Activated naive CD8-positive, alpha-beta T cell treated with anti-CD3 and anti-CD28 coated beads, Interleukin-2, amount 50 U/mL, for 16 hours (primary cell): ENCODE measurements around the gene MRO.
"Not testable (repeated sequence)": the region's sequence is repeated elsewhere in the genome, so short reads cannot be mapped to it uniquely, and the experiment has no call there.

Experiments
- DNase-seq: peaks from one replicate; pipeline ENCODE4 v3.0.0-alpha.2; 2020; ENCODE audit warnings: low read depth, low spot score

The MRO gene

DNA sequence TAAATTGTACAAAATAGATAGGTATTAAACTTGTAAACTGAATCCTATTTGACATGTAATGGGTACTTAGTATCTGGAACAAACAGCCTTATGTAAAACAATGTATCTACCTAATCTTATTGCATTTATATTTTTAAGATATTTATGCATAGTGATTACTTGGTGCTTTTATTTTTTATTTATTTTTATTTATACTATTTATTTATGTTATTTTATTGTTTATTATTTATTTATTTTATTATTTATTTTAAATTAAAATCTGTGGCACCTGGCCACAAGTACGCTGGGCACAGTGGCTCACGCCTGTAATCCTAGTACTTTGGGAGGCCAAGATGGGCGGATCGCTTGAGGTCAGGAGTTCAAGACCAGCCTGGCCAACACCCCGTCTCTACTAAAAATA, 26.9 kb downstream of the MRO start:
- DNase-seq = no peak

DNA sequence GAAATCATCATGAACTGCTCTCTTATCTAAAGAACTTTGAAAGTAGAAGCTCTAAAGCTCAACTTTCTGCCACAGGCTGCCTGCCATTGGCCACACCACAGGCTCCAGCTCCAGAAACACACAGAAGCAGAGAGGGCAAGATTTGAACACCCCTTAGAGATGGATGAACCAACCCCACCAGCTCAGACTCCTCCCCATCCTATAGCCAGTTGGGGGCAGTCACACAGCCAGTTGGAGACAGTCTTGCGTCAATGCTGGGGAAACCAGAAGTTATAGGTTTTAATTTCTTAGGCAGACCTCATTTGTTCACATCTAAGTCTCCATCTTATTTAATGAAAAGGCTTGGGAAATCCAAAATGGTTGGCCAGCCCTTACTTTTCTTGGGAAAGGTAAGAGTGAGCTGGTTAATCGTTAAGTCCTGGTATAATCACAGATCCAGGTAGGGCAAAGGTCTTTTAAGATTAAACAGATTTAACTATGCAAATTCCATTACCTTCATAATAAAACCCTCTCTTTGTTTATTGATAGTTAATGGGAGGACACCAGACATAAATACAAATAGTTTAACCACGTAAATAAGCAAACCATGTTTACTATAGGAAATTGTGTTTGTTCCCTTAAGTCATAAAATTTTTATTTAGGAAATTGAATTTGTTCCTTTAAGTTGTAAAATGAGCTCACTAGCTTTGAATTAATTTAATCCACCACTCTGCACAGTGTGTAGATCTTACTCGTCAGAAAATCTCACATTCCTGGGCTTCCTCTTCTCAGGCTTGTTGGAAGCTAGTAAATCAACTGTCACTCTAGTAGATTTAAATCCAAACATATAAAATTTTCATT, 28.0 kb downstream of the MRO start:
- no peak for DNase-seq

DNA sequence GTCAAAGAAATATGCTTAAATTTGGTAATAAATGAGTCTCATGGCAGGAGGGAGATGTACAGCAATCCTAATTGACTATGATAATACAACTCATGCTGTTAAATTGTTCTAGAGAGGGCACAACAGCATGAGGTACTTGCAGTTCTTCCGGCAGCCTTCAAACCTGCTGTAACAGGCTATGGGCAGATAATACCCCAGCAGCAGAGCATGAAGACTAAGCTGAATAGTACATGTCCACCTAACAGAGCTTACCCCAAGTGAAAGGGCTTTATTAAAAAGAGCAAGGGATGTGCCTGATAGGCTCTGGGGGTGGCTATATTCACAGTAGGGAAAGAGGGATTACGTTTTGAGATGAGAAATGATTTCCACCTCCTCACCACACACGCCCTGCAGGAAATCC, 28.9 kb downstream of the MRO start:
- no peak for DNase-seq

DNA sequence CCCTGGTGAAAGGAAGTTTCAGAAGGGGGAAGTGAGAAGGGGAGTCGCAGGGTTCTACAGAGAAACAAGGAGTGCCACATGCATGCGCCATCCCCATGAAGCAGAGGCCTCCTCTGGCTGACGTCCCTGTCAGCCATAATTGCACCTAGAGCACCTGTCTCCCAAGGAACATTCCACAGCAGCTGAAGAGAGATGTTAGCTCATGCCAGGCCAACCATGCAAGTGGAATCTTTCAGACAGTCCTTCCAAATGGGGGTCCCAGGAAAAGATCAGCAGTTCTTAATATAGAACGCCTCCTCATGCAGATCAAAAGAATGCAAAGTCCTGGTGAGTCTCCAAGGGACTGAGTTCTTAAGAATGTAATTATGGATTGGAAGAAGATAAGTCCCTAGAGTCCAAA, 29.6 kb downstream of the MRO start:
- DNase-seq = no peak

DNA sequence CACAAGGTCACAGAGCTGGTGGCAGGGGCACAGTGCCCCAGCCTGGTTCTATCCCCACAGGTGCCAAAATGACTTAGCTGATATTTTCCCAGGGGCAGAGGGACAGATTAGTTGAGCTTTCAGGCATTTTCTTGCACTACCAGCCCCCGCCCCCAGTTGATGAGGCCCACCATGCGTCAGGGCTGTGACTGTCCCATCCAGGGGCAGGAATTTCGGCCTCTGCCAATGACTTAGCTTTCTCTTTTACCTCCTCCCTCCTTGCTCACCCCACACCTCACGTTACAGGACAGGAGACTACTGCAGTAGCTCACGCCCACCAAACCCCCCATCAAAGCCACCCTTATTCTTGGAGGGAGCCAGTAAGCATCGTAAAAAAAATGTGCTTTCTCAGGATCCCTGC, 31.5 kb downstream of the MRO start:
- DNase-seq = no peak

DNA sequence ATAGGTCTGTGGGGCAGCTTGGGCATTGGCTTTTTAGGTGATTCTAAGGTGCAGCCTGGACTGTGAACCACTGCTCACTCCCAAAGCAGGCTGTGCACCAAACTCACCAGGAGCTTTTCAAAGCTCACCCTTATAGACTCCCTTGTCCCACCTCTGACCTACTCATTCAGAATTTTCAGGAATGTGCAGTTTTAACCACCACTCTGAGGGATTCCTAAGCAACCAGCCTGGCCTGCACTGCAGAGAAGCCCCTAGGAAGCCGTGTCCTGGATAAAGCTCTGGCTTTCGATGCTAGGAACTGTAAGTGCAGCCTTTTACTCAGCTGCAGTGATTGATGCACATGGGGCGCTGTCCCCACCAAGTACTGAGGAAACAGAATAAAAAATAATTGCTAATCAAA, 33.0 kb downstream of the MRO start:
- no peak for DNase-seq

DNA sequence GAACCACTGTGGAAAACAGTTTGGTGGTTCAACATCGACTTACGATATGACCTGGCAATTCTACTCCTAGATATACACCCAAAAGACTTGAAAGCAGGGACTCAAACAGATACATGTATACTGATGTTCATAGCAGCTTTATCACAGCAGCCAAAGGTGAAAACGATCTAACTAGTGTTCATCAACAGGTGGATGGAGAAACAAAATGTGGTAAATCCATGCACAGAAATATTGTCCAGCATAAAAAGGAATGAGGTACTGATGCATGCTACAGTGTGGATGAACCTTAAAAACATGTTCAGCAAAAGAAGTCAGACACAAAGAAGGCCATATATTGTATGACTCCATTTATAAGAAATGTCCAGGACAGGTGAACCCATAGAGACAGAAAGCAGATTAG, 36.3 kb downstream of the MRO start:
- no peak for DNase-seq

DNA sequence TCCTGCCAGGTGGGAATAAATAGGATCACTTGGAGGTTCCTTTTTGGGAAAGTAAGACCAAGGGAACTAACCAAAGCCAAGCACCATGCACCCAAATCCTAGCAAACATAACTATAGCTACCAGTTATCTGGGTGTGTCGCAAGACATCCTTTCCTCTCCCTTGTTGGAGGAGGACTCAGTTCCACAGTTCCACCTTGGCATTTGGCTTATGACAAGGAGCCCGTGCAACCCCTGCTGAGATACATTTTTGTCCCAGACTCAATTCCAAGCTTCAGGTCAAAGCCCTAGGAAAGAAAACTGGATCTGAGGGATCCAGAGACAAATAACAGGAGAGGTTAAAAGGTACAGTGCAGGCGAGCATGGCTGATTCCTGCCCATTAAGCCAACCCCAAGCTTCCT, 40.8 kb downstream of the MRO start:
- DNase-seq = not testable (repeated sequence)

DNA sequence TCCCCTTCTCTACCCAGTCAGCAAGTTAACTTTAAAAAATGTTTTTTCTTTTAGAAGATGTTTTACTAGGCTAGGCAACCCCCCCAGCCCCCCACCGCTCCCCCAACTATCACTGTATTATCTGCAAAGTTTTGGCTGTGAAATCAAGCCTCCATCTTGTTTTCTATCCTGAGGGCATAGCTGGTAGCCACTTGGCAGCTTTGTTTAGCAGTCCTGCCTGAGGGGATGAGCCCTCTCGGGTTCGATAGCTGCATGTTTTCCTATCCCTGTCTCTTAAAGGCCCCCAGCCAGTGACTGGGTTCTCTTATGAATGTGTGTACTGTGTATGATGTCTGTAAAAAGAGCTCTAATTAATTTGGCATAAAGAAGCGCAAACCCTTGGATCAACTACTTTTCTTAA, 43.4 kb downstream of the MRO start:
- no peak for DNase-seq

DNA sequence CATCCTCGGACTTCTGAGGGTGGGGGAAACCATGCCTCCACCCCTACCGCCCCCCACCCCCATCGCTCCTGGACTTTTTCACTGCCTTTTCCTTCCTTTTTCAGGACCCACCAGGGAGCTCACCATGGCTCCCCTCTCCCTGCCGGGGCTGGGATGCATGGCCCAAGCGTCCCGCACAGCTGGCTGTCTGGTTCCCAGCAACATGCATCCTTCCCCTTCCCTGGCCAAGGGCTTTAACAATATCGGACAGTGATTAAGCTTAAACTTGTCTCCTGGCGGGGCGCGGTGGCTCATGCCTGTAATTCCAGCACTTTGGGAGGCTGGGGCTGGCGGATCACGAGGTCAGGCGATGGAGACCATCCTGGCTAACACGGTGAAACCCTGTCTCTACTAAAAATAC, 44.1 kb downstream of the MRO start:
- DNase-seq = no peak

DNA sequence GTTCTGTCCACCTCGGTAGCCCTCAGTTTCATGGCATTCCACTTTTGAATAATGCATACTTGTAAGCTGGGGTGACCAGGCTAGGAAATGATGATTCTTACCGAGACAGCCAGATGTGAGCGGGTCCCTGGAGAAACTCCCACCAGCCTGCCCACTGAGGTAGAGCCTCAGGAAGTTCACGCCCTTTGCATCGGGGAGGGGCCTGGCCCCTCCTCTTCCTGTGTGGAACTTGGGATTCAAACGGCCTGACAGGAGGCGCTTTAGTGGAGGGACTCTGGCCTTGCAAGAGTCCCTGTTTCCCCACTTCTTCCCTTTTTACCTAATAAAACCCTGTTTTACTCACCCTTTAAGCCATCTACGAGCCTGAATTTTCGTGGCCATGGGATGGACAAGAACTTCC, 44.6 kb downstream of the MRO start:
- no peak for DNase-seq

DNA sequence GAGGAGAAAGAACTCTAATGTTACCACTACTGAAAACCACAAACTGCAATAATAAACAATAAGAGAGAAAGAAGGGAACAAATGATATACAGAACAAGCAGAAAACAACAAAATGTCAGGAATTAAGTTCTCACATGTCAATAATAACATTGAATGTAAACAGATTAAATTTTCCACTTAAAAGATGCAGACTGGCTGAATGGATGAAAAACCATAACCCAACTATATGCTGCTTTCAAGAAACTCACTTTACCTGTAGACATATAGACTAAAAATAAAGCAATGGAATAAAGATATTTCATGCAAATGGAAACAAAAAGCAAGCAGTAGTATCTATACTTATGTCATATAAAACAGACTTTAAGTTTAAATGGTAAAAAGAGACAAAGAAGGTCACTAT, 50.4 kb downstream of the MRO start:
- no peak for DNase-seq

DNA sequence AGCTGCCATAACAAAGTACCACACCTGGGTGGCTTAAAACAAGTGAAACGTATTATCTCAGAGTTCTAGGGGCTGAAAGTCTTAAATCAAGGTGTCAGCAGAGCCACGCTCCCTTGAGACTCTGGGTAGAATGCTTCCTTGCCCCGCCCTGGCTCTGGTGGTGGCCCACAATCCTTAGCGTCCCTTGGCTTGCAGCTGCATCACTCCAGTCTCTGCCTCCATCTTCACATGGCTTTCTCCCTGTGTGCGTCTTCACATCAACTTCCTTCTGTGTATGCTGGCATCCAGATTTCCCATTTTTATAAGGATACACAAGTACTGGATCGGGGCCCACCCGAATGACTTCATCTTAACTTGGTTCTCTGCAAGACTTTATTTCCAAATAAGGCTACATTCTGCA, 62.5 kb downstream of the MRO start:
- no peak for DNase-seq

DNA sequence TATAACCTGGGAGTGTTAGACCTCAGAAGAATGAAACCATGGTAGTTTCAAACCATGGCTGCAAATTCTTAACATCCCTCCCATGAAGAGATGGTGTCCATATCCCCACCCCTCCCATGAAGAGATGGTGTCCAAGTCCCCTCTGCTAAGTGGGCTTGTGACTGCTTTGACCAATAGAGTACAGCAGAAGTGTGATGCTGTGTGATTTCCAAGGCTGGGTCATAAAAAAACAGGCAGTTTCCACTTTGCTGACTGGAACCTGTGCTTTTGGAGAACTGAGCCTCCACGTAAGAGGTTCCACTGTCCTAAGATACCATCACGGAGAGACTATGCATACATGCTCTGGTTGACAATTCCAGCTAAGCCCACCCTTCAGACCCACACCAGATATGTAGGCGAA, 65.5 kb downstream of the MRO start:
- no peak for DNase-seq

DNA sequence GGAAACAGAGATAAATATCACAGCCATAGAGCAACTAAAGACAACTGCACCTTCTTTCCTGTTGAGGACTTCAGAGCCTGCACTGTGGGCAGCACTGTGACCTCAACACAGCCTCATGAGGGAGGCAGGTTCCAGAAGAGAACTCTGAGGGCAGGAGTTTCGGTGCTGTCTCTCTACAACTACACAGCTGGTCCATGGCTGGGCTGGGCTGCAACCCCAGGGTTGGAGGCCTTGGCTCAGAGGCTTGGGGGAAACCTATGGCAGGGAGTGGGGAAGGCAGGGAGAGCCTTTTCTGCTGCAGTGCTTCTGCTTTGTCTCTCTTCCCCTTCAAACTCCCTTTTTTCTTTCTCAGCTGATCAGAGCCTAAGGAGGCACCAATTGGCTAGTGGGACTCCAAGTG, 66.5 kb downstream of the MRO start:
- DNase-seq = no peak

DNA sequence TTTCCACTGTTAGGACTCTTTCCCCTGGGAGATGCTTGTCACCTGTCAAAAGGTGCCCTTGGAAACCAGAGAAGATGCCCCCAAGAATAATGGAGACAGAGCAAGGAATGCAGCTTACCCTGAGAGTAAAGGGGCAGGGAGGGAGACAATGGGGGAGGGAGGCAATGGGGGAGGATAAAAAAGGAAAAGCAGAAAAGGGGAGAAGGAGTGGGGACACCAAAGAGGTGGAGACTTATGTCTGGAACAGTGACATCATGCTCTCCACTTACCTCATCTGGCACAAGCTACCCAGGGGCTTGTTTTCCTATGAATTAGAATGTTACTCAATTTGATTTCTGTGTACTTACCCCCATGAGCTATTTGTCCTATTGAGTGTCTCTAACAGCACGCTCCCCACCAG, 67.9 kb downstream of the MRO start:
- DNase-seq = no peak

DNA sequence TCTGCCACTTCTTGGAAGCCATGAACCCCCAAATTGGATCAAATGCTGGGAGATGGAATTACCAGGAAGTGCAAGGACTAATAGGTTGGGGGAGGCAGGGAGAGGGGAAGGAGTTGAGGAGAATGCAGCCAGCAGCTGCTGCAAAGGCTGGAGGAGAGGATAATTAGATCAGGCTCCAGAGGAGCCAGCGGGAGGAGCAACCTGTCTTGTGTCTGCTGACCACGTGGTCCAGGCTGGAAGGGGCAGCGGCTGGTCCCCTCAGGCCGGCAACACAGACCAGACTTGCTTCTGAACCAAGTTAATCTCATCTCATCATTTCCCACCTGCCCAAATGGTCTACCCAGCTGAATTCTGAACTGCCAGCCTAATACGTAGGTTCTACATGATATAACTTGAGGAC, 68.3 kb downstream of the MRO start:
- no peak for DNase-seq

DNA sequence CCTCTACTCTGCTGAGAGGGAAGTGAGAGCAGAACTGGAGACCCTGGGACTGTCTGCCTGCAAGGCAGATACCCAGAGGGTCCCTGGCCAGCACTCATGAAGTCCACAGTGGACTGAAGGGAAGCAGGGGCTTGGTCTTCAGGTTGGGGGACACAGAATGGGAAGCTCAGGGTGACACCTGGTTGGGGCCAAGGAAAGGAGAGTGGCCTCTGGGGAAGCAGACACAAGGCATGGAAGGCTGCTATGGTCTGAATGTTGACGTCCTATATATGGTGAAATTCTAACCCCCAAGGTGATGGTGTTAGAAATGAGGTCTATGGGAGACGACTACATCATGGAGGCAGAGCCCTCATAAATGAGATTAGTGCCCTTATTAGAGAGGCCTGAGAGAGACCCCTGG, 69.3 kb downstream of the MRO start:
- DNase-seq = no peak

DNA sequence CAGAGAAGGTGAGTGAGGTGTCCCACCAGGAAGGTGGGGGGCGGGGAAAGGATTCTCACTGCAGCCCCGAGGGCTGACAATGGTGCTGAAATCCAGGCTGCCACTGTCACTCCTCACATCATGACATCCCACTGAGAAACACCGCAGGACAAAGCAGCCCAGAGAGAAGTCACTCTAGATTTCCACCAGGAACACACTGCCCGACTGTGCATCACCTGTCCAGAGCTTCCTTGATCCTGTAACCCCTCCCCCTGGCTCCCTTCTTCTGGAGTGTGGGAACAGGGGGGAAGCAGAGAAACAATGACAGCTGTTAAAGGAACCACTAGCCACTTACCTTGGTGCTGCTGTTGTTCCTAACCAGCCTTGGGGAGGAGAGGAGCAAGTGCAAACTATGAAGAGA, 69.9 kb downstream of the MRO start:
- no peak for DNase-seq

DNA sequence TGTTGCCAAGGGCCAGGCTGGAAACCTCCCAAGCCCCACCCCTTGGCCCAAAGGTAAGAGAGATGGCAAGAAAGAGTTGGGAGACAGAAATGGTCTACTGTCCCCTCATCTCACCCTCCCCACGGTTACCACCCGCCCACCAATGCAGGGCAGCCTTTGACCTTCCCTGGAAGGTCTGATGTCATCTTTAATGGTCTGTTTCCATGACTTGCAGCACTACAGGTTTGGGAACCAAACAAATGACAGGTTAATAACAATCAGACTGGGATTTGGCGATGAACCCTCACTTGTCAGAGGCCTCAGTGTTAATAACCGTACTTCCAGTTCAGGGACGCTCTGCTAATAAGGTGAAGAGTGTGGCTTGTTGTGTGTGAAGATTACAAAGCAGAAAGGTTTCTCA, 70.4 kb downstream of the MRO start:
- DNase-seq = no peak

DNA sequence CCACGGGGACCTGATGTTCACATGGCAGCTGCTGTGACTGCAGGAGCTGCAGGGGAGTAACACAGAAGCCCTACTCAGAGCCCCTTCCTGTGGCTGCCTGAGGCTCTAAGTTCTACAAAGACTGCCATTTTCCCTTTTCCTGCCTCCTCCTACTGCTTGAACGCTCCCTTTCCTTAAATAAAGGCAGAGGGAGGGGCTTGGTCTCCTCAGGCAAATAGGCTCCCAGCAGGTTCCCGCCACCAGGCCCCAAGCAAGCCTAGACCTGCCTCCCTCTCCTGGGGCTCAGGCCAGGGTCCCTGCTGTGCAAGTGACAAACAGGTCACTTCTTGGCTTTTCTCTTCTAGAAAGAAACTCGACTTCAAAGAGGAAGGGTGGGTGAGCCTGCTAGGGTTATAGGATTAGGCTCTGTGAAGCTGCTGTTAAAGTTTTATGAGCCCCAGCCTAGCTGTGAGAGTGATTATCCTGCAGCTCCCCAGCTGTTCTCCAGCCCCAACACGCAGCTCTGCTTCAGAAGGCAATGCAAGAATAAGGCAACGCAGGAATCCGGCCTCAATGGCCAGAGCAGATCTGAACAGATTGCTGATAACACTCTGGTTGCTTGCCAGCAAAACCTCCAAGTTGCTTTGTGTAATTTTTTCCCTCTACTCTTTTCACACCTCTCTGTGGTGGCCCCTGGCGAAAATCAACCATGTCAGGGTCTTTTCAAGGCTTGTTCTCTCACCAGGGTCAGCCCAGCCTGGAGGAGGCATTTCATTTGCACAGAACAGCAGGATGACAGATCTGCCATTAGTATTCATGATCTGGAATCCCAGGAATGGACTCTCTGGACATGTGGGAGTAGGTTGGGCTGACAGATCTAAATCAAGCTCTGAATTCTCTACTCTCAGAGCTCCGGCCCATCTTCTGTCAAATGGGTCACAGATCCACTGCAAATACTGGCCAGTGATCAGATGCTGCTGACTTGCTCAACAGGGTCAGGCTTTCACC, 71.3 kb downstream of the MRO start:
- no peak for DNase-seq

DNA sequence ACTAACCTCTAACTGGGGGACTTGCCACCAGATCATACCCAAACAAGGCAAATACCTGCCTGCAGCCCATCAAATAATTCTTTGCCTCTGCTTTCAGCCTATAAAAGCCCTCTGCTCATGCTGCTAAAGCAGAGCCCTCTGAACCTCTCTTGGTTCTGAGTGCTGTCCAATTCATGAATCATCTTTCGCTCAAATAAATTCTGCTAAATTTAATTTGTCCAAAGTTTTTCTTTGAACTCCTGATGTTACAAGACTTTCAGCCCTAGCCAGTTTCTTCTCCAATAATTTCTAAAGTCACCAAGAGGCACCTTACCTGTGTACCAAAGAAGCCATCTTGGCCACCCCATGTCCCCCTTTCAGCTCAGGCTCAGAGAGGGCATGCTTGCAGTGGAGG, 72.0 kb downstream of the MRO start:
- DNase-seq = no peak

DNA sequence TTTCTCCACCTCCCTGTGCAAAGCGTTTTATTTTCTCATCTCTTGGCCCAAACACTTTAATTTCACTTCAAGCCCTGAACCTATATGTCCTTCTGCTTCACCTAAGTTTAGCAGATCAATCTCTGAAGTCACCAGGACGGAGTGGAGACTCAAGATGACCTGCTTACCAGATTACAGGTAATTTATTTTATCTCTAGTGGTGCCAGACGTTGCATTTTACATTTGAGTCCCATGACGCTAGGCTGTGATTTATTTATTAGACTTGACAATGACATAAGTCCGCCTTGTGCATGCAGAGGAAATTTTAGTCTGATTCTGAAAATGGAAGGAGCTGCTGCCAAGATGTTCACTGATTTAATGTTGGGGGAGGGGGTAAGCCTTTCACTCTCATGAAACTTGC, 73.9 kb downstream of the MRO start:
- DNase-seq = no peak
